ENCODE data around the gene PALM. TPM values are rescaled to one million over a fixed set of nuclear protein-coding genes. Genes with fewer than 3 reads are reported as not detected.
A peak's percentile ranks its signal among the peaks of the same experiment; 100 is the strongest.
"Not testable (repeated sequence)": the region's sequence is repeated elsewhere in the genome, so short reads cannot be mapped to it uniquely, and the experiment has no call there.

Gene PALM
- total RNA-seq, 1 donor from 2014 or later = 42.0 TPM

GRCh38 chr19:737591-738093 is 28.9 kb downstream of the PALM start:
- peak; percentile 72 for DNase-seq (ENCODE audit: low spot score)

GRCh38 chr19:738509-739128 is 29.9 kb downstream of the PALM start:
- H3K36me3 Mint-ChIP-seq (ENCODE audit: low read depth, unreplicated experiment) = peaks cover 6% of the 10 kb centered on the region
- H3K27me3 Mint-ChIP-seq (ENCODE audit: unreplicated experiment) = peaks cover 14% of the 10 kb centered on the region
- H3K27ac Mint-ChIP-seq (ENCODE audit: unreplicated experiment) = no peak overlapping the region
- no peak for TF ChIP-seq CTCF (IDR thresholded peaks at IDR 0.05; ENCODE audit: unreplicated experiment)
- H3K9me3 Mint-ChIP-seq (ENCODE audit: unreplicated experiment) = no peaks in the 10 kb centered on the region
- no peaks in the 10 kb centered on the region for H3K4me1 Mint-ChIP-seq (ENCODE audit: unreplicated experiment)
- H3K4me3 Mint-ChIP-seq (ENCODE audit: unreplicated experiment) = no peak overlapping the region
- DNase-seq (ENCODE audit: low spot score) = no peak

More at GRCh38 chr19:737591-738093, 28.9 kb downstream of the PALM start:
- peaks cover 4% of the 10 kb centered on the region for H3K36me3 Mint-ChIP-seq (ENCODE audit: low read depth, unreplicated experiment)
- H3K4me1 Mint-ChIP-seq (ENCODE audit: unreplicated experiment) = no peaks in the 10 kb centered on the region
- H3K27ac Mint-ChIP-seq (ENCODE audit: unreplicated experiment) = no peak overlapping the region
- peak overlapping the region; percentile 27 for H3K4me3 Mint-ChIP-seq (ENCODE audit: unreplicated experiment)
- TF ChIP-seq CTCF (IDR thresholded peaks at IDR 0.05; ENCODE audit: unreplicated experiment) = peak; percentile 47
- no peaks in the 10 kb centered on the region for H3K9me3 Mint-ChIP-seq (ENCODE audit: unreplicated experiment)
- H3K27me3 Mint-ChIP-seq (ENCODE audit: unreplicated experiment) = peaks cover 19% of the 10 kb centered on the region

GRCh38 chr19:739998-740715 is 31.4 kb downstream of the PALM start:
- Mint-ChIP-seq H3K27me3 (ENCODE audit: unreplicated experiment) (peaks cover 10% of the 10 kb centered on the region), H3K4me3 (ENCODE audit: unreplicated experiment) (no peak overlapping the region), H3K9me3 (ENCODE audit: unreplicated experiment) (no peaks in the 10 kb centered on the region), H3K4me1 (ENCODE audit: unreplicated experiment) (no peaks in the 10 kb centered on the region), H3K36me3 (ENCODE audit: low read depth, unreplicated experiment) (peaks cover 4% of the 10 kb centered on the region), H3K27ac (ENCODE audit: unreplicated experiment) (no peak overlapping the region)
- no peak for DNase-seq (ENCODE audit: low spot score)
- TF ChIP-seq CTCF (IDR thresholded peaks at IDR 0.05; ENCODE audit: unreplicated experiment) = no peak

- H3K4me3 Mint-ChIP-seq (ENCODE audit: unreplicated experiment); H3K27ac Mint-ChIP-seq (ENCODE audit: unreplicated experiment); DNase-seq (ENCODE audit: low spot score); H3K4me1 Mint-ChIP-seq (ENCODE audit: unreplicated experiment); H3K36me3 Mint-ChIP-seq (ENCODE audit: low read depth, unreplicated experiment); H3K9me3 Mint-ChIP-seq (ENCODE audit: unreplicated experiment): not testable (repeated sequence)
- H3K27me3 Mint-ChIP-seq (ENCODE audit: unreplicated experiment) = peaks cover 10% of the 10 kb centered on the region
These were observed 32.2 kb downstream of the PALM start for GRCh38 chr19:740816-741505.

- H3K36me3 Mint-ChIP-seq (ENCODE audit: low read depth, unreplicated experiment) = peaks cover 4% of the 10 kb centered on the region
- DNase-seq (ENCODE audit: low spot score) = peak; percentile 34
- H3K9me3 Mint-ChIP-seq (ENCODE audit: unreplicated experiment) = no peaks in the 10 kb centered on the region
- no peak for TF ChIP-seq CTCF (IDR thresholded peaks at IDR 0.05; ENCODE audit: unreplicated experiment)
- no peak overlapping the region for H3K4me3 Mint-ChIP-seq (ENCODE audit: unreplicated experiment)
- H3K27me3 Mint-ChIP-seq (ENCODE audit: unreplicated experiment) = peaks cover 10% of the 10 kb centered on the region
- H3K4me1 Mint-ChIP-seq (ENCODE audit: unreplicated experiment) = no peaks in the 10 kb centered on the region
- H3K27ac Mint-ChIP-seq (ENCODE audit: unreplicated experiment) = no peak overlapping the region
These were observed 32.9 kb downstream of the PALM start for GRCh38 chr19:741506-742131.

All from endothelial cell (in vitro differentiated cells).